ENCODE measurements around the gene HTRA3.

GRCh38 chr4:8315435-8316250 lies 46.1 kb downstream of the HTRA3 start:
- TF ChIP-seq CTCF (IDR thresholded peaks at IDR 0.05; ENCODE audit: insufficient read depth, low read length) (no peak), REST (IDR thresholded peaks at IDR 0.05; ENCODE audit: insufficient replicate concordance, low read depth) (no peak), GABPA (IDR thresholded peaks at IDR 0.05; ENCODE audit: low read depth) (no peak), POLR2AphosphoS5 (IDR thresholded peaks at IDR 0.05; ENCODE audit: low read depth) (no peak)
